GM12864 (cell line): ENCODE measurements around the gene LRRC56.

Source experiments
- DNase-seq: peaks from one replicate; pipeline ENCODE4 v3.0.0-alpha.2; 2011; ENCODE audit warnings: low read depth
- H3K4me3 ChIP-seq: 2 replicates; pipeline ENCODE4 v1.5.1; 2011; ENCODE audit warnings: mild to moderate bottlenecking, low read depth, low read length, control low read depth
- CTCF ChIP-seq: IDR thresholded peaks from 2 replicates; pipeline ENCODE4 v1.5.1; 2011; ENCODE audit warnings: low read depth, mild to moderate bottlenecking, moderate library complexity, low read length, control low read depth, inconsistent platforms; ENCODE audit errors: missing control alignments

The LRRC56 gene

GRCh38 chr11:575313-575995 lies 38.1 kb downstream of the LRRC56 start:
- peak overlapping the region; percentile 75 for H3K4me3 ChIP-seq
- DNase-seq, result no peak
- no peak for TF ChIP-seq CTCF

GRCh38 chr11:575996-576768 lies 38.9 kb downstream of the LRRC56 start, which contains the start of gene PHRF1:
Gene PHRF1 (plus strand): TSS chr11:576470. CDS start chr11:581513, 5,043 bp downstream.
- H3K4me3 ChIP-seq, result peak within 1 kb of the TSS; percentile 75
- DNase-seq, result peak; percentile 84
- no peak for TF ChIP-seq CTCF

- peak overlapping the region; percentile 72 for H3K4me3 ChIP-seq
- DNase-seq, result no peak
- TF ChIP-seq CTCF, result no peak
Observed at GRCh38 chr11:576811-577610, 39.7 kb downstream of the LRRC56 start.

- H3K4me3 ChIP-seq, result peak overlapping the region; percentile 72
- DNase-seq, result no peak
- TF ChIP-seq CTCF, result no peak
Observed at GRCh38 chr11:577611-577894, 40.2 kb downstream of the LRRC56 start.

GRCh38 chr11:578276-579035 lies 41.1 kb downstream of the LRRC56 start:
- peak overlapping the region; percentile 72 for H3K4me3 ChIP-seq
- TF ChIP-seq CTCF, result no peak
- DNase-seq, result no peak

- TF ChIP-seq CTCF, result no peak
- DNase-seq, result no peak
- no peak overlapping the region for H3K4me3 ChIP-seq
Observed at GRCh38 chr11:579830-580601, 42.7 kb downstream of the LRRC56 start.
